Measurements from ENCODE around the gene CADM3. TPM values are rescaled to one million over a fixed set of nuclear protein-coding genes. Genes with fewer than 3 reads are reported as not detected.

CADM3 gene
- total RNA-seq, 2 experiments from 2014 or later: not detected

DNA sequence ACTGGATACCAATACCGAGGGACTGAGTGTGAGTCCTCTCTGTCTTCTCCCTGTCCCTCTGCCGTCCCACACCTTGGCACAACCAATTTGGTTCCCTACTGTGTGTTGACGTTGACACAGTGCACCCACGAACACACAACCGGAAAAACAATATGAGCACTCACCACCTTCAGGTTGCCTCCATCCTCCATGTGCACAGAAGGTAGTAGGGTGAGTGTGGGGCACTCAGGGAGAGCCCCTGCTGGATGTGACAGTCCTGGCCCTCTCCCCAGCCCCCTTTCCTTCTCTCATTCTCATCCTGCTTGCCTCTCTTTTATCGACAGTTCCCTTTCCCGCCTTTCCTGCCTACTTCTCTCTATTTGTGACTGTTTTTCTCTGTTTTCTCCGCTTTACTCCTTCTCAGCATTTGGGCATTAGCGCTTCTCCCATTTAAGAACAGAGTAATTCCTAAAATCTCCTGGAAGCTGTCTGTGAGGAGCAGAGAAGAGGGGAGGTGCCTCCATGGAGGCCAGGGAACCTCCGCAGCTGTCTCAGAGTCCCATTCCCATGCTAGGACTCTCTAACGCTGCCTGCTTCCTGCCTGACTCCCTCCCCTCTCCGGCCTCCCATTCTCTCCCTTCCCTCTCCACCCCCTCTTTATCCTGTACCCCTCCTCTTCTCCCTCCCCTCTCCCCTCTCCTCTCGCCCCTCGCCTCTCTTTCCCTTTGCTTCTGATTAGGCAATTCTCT is 16.4 kb downstream of the CADM3 start:
- Histone ChIP-seq H3K4me2 (ENCODE audit: low read length) (no peak overlapping the region), H3K9me2 (ENCODE audit: insufficient read depth, low read length) (no peaks in the 10 kb centered on the region), H3K27ac (ENCODE audit: low read depth, low read length, poor library complexity, severe bottlenecking) (no peak overlapping the region), H3K4me3 (ENCODE audit: low read depth, low read length, poor library complexity, severe bottlenecking) (no peak overlapping the region), H3K4me1 (ENCODE audit: insufficient read depth, low read length, poor library complexity, severe bottlenecking) (no peaks in the 10 kb centered on the region), H3K79me2 (ENCODE audit: insufficient read depth, low read depth, low read length) (no peaks in the 10 kb centered on the region), H3K36me3 (ENCODE audit: insufficient read depth, low read length) (no peaks in the 10 kb centered on the region), H3K9me3 (ENCODE audit: low read length) (no peaks in the 10 kb centered on the region), H2AFZ (ENCODE audit: low read length) (no peak overlapping the region), H4K20me1 (ENCODE audit: insufficient read depth, low read length) (no peaks in the 10 kb centered on the region)
- ChIA-PET POLR2A (no interaction called here), CTCF (ENCODE audit: unreplicated experiment) (no interaction called here)
- DNase-seq (ENCODE audit: low spot score): no peak
- intact Hi-C loops (cut with micrococcal nuclease; ENCODE audit: unreplicated experiment): no loop called here
- TF ChIP-seq, protein P1, sequence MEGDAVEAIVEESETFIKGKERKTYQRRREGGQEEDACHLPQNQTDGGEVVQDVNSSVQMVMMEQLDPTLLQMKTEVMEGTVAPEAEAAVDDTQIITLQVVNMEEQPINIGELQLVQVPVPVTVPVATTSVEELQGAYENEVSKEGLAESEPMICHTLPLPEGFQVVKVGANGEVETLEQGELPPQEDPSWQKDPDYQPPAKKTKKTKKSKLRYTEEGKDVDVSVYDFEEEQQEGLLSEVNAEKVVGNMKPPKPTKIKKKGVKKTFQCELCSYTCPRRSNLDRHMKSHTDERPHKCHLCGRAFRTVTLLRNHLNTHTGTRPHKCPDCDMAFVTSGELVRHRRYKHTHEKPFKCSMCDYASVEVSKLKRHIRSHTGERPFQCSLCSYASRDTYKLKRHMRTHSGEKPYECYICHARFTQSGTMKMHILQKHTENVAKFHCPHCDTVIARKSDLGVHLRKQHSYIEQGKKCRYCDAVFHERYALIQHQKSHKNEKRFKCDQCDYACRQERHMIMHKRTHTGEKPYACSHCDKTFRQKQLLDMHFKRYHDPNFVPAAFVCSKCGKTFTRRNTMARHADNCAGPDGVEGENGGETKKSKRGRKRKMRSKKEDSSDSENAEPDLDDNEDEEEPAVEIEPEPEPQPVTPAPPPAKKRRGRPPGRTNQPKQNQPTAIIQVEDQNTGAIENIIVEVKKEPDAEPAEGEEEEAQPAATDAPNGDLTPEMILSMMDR (conservative IDR thresholded peaks at IDR 0.05; ENCODE audit: low read length): no peak
- TF ChIP-seq EZH2phosphoT487 (IDR thresholded peaks at IDR 0.05; ENCODE audit: borderline replicate concordance, low read depth, low read length): no peak
- BruUV-seq (replicated peaks): no TSS peak

DNA sequence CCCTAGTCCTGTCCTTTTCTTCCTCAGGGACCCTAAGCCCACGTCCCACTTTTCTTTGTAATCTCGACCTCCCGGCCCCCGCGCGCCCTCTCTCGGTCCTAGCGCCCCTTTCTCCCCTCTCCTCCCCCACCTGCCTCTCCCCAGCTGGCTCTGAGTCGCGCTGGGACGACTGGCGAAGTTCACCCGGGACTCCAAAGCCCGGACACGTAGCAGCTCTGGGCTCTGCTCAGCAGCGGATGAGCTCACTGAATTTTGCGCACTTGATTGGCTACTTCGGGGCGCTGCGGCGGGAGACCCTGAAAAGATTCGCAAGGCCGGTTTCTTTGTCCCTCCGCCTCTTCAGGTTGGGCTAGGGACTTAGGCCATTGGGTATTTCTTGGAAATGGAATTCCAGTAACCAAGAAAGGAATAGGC is 17.0 kb downstream of the CADM3 start:
- H3K9me2 ChIP-seq (ENCODE audit: insufficient read depth, low read length): no peaks in the 10 kb centered on the region
- no peak overlapping the region for H3K4me2 ChIP-seq (ENCODE audit: low read length)
- no peaks in the 10 kb centered on the region for H4K20me1 ChIP-seq (ENCODE audit: insufficient read depth, low read length)
- H3K79me2 ChIP-seq (ENCODE audit: insufficient read depth, low read depth, low read length): no peaks in the 10 kb centered on the region
- H2AFZ ChIP-seq (ENCODE audit: low read length): no peak overlapping the region
- intact Hi-C loops (cut with micrococcal nuclease; ENCODE audit: unreplicated experiment): no loop called here
- H3K4me1 ChIP-seq (ENCODE audit: insufficient read depth, low read length, poor library complexity, severe bottlenecking): no peaks in the 10 kb centered on the region
- POLR2A ChIA-PET: no interaction called here
- TF ChIP-seq EZH2phosphoT487 (IDR thresholded peaks at IDR 0.05; ENCODE audit: borderline replicate concordance, low read depth, low read length): no peak
- TF ChIP-seq, protein P1 (conservative IDR thresholded peaks at IDR 0.05; ENCODE audit: low read length): no peak
- BruUV-seq (replicated peaks): no TSS peak
- H3K9me3 ChIP-seq (ENCODE audit: low read length): no peaks in the 10 kb centered on the region
- DNase-seq (ENCODE audit: low spot score): no peak
- no peaks in the 10 kb centered on the region for H3K36me3 ChIP-seq (ENCODE audit: insufficient read depth, low read length)
- CTCF ChIA-PET (ENCODE audit: unreplicated experiment): no interaction called here
- no peak overlapping the region for H3K4me3 ChIP-seq (ENCODE audit: low read depth, low read length, poor library complexity, severe bottlenecking)
- no peak overlapping the region for H3K27ac ChIP-seq (ENCODE audit: low read depth, low read length, poor library complexity, severe bottlenecking)

DNA sequence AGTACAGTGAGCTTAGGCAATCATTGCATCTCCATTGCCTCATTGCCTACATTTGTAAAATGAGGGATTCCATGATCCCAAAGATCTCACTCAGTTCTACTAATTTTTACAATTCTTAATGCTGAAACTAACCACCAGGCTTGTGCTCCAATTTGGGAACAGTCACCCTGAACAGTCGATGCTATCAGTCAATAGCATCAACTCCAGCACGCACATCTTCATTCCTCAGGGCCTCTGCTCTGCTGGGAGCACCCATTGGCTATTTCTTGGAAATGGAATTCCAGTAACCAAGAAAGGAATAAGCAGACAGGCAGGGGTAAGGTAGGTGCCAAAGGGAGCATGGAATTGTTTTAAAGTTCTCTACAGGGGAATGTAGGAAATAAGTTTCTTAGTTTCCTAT is 19.0 kb downstream of the CADM3 start:
- Histone ChIP-seq H3K4me2 (ENCODE audit: low read length) (no peak overlapping the region), H3K4me3 (ENCODE audit: low read depth, low read length, poor library complexity, severe bottlenecking) (no peak overlapping the region), H2AFZ (ENCODE audit: low read length) (no peak overlapping the region), H3K4me1 (ENCODE audit: insufficient read depth, low read length, poor library complexity, severe bottlenecking) (no peaks in the 10 kb centered on the region), H3K9me2 (ENCODE audit: insufficient read depth, low read length) (no peaks in the 10 kb centered on the region), H3K36me3 (ENCODE audit: insufficient read depth, low read length) (no peaks in the 10 kb centered on the region), H3K79me2 (ENCODE audit: insufficient read depth, low read depth, low read length) (no peaks in the 10 kb centered on the region), H3K27ac (ENCODE audit: low read depth, low read length, poor library complexity, severe bottlenecking) (no peak overlapping the region), H3K9me3 (ENCODE audit: low read length) (no peaks in the 10 kb centered on the region), H4K20me1 (ENCODE audit: insufficient read depth, low read length) (no peaks in the 10 kb centered on the region)
- CTCF ChIA-PET (ENCODE audit: unreplicated experiment): no interaction called here
- intact Hi-C loops (cut with micrococcal nuclease; ENCODE audit: unreplicated experiment): no loop called here
- no peak for TF ChIP-seq EZH2phosphoT487 (IDR thresholded peaks at IDR 0.05; ENCODE audit: borderline replicate concordance, low read depth, low read length)
- TF ChIP-seq, protein P1 (conservative IDR thresholded peaks at IDR 0.05; ENCODE audit: low read length): no peak
- no TSS peak for BruUV-seq (replicated peaks)
- POLR2A ChIA-PET: no interaction called here
- no peak for DNase-seq (ENCODE audit: low spot score)

All from OCI-LY7 (cell line).